HG03442 (cell line): ENCODE measurements around the gene MAD1L1.

Source experiments
- ATAC-seq: cut with Tn5 transposase; IDR thresholded peaks from one replicate; pipeline ENCODE4 v1.9.1; 2021; ENCODE audit warnings: mild to moderate bottlenecking, moderate library complexity; ENCODE audit not compliant: unreplicated experiment

Gene MAD1L1

DNA sequence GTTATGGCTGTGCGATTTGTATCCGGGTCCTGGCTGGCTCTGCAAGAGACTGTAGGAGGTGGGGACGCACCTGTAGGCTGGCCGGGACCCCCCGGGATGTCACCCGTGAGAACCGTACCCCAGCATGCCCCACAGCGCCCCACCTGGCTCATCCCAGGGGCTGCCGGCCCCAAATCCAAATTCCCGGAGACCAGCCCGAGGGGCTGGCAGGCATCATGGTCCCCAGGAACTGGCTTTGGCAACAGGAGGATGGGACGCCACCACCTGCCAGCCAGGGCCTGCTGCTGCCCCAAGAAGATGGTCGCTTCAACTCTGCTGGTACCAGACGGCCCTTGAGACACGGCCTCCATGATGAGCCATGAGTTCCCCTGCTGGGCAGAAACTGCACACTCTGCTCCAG, 323.3 kb downstream of the MAD1L1 start:
- no peak for ATAC-seq

DNA sequence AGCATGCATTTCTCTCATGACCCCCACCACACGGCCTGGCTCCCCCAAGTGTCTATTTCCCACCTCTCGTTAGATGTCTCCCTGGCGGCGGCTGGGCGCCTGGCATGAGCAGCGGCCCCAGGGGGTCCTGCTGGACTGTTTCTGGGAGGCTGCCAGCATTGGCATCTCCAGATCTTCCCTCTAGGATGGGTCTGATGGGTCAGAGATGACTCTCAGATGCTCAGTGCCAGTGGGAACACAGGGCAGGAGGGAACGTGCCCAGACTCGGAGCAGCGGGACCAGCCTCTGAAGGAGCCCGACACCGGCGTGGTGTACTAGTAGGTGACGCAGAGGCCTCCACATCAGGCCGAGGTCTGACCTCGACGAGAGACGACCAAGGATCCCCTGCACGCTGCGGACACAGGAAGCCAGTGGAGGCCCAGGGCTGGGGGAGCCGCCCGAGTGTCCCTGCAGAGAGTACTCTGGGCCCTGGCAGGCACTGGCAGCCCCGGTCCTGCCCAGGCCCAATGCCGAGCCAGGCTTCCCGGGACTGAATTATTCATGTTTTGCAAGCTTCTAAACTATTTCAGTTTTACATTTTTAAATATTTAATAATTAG, 323.8 kb downstream of the MAD1L1 start:
- ATAC-seq, result no peak

DNA sequence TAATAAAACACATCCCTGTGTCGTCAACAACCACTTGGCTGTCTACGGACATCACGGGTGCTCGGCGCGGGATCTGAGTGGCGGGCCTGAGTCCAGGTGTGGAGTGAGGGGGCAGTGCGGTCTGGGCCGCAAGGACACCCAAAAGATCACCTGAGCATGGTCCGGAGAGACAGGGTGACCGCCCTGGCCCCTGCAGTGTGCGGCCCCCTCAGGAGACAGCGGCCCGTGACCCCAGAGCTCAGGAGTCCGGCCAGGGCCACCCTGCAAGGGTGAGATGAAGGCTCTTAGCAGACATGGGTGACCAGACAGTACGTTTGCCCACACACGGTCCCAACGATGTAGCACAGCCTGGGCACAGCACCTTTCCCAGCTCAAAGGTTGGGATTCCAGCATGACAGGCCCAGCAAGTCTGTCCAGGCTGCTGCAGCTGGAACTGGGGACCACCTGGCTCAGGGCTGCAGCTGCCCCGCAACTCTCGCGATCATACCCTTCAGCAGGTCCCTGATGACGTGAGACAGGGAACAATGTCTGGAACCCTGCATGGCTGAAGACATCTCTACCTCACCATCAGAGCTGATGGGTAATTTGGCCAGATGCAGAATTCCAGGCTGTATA, 324.9 kb downstream of the MAD1L1 start:
- no peak for ATAC-seq

DNA sequence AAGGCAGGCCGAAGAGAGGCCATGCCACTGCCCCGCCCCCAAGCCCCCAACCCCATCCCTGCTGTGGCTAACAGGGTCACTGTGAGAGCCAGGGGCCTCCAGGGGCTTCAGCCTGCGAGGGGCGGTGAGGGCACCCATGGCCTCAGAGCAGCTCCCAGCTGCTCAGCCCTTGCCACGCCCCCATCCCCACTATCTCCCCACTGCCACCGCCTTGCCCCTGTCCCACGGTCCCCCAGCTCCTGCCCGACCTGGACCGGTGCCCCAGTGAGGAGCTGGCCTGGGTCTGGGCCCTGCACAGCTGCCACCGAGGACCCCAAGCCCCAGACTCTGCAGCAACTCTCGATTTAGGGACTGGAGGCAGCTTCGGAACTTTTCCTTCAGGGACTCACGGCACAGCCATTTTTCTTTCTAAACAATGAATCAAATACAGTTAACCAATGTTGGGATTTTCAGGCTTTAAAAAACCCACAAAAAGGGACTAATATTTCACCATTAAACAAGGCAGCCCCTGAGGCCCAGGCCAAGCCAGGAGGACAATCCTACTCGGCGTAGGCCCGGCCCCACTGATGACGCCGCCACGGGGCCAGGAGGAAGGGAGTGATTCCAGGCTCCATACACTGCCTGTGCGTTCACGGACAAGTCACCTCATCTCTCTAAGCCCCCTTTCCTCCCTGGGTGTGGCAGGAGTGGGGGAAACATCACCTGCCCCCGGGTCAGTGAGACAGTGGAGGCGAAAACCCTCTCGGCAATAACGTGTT, 325.6 kb downstream of the MAD1L1 start:
- ATAC-seq, result no peak

DNA sequence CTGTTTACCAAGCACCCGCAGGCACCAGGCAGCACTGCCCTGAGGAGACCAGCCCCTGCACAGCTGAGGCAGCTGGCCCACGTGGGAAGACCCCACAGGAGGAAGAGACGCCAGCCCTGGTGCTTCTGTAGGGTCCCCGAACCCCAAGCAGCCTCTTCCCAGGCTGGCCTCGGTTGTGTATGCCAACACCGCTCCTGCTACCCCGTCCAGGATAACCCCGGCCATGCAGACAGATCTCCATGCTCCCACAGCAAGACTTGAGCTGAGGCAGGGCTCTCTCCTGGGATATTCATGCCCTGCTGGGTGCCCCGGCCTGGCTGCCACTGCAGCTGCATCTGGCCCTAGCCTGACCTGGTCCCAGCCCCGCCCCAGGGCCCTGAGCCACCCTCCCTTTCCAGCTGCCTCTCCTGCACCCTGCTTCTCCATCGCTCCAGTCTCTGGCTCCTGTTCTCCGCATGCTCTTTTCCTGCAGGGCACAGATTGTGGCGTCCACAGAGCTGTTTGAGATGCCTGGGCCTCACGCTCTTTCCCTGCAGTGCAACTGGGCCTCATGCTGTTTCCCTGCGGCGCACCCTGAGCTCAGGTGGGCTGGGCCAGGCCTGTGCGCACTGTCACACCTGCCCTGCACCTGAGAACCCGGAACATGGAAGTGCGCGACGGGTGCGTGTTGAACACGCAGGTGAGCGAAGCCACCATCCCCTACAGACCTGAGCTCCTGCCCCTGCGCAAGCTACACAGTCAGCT, 326.5 kb downstream of the MAD1L1 start:
- ATAC-seq, result no peak

DNA sequence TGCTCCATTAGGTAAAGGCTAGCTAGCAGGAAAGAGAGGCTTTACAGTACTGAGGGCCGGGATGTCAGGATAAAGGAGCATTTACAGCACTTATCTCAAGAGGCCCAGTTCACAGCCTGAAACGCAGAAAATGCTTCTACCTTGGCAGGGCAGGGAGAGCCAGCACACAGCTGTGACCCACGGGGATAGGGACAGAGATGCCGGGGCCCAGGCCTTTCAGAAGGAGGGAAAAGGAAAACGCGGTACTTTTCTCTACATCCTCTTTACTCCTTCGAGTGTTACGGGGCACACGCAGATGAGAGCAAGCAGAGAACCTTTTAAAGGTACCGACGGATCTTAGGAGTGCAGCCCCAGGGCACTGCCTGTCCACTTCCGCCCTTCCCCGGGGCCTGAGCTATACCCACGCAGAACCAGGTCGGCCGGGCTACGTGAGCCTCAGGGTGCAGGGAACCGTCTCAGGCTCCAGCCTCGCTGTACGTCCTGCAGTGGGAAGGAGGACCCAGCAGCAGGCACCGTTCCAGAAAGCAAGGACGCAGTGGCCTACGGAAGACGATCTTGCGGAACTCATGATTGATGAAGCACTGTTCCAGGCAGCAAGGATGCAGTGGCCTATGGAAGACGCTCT, 330.4 kb downstream of the MAD1L1 start:
- no peak for ATAC-seq

DNA sequence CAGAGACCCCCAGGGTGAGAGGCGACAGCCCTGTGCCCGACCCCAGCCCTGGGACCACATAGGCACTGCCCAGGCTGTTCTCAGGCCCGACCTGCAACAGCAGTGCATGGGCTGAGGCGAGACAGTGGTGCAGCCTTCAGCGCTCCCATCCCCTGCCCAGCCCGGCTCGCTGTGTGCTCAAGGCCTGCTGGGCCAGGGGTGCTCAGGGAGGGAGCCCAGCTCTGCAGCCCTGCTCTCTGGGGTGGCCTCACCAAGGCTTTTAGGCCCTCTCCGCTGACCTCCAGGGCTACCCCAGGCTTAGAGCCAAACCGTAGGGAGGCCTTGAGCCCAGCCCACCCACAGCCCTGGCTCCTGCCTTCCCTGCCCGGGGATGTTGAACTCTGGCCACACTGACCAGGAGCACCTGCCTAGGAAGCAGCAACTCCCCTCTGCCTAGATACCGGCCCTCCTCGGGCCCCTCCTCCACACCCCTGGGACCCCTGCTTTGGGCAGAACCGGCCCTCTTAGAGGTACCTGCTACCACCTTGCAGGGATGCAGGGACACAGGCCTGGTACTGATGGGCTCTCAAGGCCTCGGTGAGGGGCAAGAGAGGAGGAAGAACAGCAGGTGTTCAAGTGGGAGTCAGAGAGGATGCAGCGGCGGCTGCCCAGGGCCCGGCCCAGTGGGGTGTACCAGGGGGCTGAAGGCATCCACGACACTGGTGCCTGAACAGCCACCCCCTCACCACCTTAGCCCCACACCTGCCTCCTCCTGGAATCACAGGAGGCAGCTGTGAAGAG, 331.1 kb downstream of the MAD1L1 start:
- ATAC-seq, result no peak

DNA sequence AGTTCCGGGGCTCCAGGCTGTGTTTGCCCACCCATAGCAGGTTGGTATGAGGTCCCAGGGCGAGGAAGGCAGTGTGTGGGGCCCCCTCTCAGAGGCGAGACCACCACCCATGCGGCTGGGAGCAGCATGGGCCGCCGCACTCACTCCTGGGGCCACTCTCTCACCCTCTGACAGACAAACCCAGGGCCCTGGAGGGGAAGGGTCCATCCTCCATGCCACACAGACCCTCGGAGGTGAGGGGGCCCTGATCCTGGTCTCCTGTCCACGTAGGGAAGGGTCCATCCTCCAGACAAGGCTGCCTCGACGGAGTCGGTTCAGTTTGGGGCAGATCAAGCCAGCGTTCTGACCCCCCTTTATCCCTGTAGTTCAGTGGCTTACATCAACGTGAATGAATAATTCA, 331.9 kb downstream of the MAD1L1 start:
- no peak for ATAC-seq

DNA sequence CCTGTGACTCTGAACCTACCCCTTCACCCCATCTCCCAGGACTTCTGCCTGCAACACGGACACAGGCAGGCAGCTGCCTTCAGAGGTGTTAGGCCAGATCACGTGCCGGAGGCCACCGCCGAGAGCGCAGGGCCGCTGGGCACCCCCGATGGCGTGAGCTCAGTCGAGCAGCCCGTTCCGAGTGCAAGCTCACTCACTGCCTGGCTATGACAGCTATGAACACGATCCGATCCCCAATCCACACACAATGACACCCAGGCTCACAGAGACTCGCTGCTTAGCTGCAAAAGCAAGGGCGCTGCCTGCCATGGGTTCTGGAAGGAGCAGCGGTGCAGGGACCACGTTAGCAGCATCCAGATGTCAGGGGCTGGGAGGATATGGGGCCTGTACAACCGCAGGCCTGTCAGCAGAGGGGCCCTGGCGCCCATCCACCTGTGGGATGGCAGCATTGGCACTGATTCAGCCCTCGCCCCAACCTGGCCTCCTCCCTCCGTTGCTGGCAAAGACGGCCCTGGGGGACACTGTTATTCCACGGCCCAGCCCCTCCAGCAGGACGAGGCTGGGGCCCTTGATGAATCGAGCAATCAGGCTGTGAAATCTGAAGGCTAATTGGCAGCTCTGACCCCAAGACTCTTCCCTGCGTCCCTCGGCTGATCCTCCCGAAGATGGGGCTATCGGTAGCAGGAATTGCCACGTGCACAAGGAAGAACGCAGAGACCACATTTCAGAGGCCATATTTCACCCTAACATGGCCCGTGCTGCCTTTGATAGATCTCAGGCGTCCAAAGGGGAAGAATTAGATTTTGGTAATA, 332.6 kb downstream of the MAD1L1 start:
- no peak for ATAC-seq

DNA sequence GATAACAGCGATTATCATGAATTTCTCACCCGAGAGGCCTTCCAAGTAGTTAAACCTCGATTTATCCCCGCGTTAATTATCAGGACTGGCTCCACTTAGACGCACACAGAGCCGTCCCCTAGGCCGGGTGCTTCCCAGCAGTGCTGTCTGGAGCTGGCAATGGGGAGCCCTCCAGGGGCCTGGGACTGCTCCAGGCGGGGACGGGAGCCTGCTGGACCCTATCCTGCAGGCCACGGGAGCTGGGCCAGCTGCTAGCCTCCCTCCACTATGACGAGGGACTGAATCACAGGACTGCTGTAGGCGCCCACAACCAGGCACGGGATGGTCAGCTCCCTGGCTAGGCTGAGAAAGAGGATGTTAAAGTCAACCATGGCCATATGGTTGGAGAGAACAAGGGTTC, 333.5 kb downstream of the MAD1L1 start:
- ATAC-seq, result no peak

DNA sequence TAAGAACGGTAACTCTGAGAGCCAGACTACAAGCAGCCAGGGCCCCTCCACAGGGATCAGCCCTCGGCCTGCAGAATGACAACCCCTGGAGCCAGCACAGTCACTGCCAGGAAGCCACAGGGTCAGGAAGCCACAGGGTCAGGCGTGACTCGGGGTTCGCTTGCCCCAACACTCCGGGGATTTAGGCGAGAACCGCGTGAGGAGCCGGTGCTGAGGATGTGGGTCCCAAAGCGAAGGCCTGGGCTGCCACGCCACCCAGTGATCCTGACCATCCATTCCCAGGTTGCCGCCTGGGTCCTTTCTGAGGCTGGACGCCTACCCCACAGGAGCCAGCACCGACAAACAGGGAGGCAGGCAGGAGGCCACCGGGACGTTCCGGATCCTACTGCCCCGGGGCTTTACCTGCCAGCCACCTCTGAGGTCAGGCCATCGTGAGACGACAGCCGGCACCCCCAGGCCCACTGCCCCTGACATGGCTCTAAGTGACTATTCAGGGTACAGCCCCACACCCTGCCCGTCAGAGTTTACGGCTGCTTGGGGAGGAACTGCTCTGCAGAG, 334.0 kb downstream of the MAD1L1 start:
- no peak for ATAC-seq

DNA sequence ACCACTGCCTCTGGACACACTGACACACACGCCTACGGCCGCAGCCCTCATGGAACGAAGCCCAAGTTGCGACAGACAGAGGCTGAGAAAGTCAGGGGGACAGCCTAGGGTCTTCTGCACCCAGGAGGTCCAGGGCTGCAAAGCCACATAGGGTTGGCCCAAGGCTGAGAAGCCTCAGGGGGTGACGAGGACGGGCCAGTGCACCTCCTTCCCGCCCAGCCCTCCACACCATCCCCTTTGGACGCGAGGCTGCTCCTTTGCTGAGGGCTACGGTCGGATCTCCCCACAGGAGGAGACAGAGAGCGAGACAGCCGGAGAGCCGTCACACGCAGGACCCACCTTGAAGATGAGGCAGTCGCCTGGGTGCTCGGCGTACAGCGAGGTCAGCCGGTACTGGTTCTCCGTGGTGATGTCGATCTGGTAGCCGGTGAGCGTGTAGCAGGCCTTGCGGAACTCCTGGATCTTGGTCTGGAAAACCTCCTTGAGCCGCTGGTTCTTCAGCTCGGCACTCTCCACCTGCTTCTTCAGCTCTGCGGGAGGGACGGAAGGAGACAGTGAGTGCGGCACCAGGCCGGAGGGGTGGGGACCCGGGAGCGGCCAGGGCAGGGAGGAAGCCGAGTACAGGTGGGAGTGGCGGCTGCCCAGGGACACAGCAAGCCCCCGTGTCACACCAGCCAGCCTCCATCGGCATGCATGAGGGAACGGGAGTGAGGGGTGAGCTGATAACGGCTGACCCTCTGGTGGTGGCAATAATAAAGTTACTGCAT, 334.7 kb downstream of the MAD1L1 start:
- ATAC-seq, result no peak

DNA sequence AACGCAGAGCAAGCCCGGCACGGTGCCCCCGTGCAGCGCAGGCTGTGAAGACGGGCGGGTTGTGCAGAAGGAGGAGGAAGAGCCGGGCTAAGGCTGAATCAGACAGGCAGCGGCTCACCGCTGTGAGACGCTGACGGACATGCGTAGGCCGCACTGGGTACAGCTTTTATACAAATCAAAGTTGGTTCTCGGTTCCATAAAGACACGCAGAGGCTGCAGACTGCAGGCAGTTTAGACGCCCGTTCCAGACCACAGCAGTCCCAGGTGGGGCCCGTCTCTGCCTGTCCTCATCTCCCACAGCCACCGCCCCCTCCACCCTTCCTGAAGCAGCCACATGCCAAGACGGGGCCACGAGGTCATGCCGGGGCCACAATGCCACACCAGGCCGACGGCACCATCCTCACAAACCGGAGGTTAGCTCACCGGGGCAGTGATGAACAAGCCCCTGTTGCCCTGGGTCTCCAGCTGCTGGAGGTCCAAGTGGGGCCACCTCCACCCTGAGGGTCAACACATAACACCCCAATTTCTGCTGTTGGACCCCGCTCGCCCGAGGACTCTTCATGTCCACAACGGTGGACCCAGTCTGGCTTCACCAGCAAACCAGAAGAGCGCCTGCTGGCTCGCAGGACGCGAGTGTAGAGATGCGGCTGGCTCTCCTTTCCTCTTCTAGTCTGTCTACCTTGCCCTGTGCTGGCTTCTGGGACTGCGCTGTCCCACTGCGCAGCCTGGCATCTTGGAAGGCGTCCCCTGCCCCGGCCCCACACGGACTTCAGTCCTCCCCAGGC, 335.5 kb downstream of the MAD1L1 start:
- ATAC-seq, result no peak

DNA sequence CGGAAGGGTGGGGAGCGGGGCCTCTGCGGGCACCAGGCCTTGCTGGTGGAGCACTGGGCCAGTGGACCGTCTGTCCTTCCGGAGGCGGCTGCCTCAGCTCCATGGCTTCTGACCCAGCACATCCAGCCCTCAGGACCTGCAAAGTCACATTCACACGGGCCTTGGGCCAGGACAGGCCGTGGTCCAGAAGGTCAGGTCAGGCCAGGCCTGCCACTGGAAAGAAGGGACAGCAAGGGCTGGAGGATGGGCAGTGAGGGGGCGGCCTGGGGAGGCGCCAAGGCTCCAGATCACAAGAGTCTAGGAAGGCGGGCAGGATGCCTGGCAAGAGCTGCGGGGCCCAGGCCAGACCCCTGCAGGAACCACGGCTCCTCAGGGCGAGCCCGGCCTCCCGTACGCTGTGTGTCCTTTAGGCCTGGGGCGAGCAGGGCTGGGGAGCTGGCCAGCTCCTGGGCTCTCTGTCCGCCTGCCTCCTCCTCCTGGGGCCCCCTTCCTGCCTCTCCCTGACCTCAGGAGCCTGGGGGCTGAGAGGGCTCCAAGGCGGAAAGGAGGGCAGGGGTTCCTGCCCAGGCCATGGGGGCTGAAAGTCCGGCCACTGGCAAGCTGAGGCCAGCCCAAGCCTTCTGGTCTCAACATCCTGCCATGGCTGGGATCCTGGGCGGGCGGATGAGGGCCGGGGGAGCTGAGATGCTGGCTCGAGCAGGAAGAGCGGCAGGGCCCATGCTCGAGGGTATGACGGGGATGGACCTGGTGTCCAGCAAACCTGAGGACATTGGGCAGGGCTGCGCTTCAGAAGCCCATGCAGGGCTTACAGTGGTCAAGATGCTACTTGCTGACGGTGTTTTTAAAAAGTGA, 336.9 kb downstream of the MAD1L1 start:
- no peak for ATAC-seq

DNA sequence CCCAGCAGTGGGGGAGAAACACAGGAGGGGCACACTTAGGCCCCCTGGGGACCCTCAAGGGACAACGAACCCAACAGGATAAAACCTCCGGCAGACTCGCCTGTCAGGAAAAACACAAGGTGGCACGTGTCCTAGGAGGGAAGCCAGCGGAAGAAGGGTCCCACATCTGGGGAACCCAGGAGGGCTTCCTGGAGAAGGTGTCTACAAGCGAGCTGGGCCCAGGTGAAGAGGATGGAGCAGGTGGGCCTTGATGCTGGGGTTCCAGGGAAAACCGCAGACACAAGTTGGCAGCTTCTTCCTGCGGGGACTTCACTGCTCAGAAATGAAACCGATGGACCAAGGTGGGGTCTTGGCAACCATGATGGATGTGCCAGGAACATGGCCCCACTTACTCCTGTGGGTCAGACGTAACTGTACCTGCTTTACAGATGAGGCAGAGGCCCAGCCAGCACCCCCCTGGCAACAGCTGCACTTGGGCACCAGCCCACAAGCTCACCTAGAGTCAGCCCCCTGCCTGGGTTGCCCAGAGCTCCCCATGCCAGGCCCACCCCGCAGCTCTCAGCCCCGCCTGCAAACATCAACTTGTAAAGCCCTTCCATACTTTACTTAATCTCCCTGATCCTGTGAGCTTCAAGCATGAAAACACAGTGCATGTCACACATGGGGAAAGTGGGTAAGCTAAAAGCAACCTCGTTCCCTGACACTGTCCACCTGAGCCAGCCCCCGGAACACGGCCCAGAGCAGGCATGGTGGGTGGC, 337.7 kb downstream of the MAD1L1 start:
- no peak for ATAC-seq

DNA sequence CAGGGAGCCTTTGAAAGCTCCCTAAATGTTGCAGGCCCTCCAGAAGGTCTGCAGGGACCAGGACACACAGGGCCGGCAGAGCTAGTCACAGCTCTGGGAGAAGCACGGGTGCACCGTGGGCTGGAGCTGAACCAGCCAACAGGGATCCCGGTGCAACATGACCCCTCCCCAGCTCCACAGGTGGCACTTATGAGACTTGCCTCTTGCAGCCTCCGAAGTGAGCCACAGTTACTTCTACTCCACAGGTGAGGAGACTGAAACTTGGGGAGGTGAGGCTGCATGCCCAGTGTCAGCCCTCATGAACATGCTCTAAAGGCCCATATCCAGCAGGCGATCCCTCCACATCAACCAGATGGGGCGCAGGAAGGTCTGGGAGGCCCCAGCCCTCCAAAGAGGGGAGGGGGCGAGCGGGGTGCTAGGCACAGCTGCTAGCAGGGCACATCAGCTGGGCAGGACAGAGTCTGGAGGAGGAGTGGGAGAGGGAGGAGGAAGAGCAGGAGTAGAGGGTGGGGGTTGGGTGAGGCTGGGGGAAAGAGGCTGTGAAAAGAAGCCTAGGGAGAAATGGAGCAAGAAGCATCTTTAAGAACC, 338.3 kb downstream of the MAD1L1 start:
- no peak for ATAC-seq
